Mesothelial cell of epicardium (in vitro differentiated cells): ENCODE measurements around the gene LY6G5C. TPM values are rescaled to one million over a fixed set of nuclear protein-coding genes. Genes with fewer than 3 reads are reported as not detected.

Source experiments
- DNase-seq, 2 experiments: peaks; one replicate each; pipeline ENCODE4 v3.0.0; 2021; ENCODE audit warnings: low spot score in 2 of 2; ENCODE audit not compliant: unreplicated experiment in 2 of 2
- H3K27ac Mint-ChIP-seq: 2 replicates; pipeline ENCODE4 v1.8.0; 2021; ENCODE audit warnings: mixed read lengths
- H3K27me3 Mint-ChIP-seq: 2 replicates; pipeline ENCODE4 v1.8.0; 2021; ENCODE audit warnings: low read depth, mixed read lengths
- H3K36me3 Mint-ChIP-seq: 2 replicates; pipeline ENCODE4 v1.8.0; 2021; ENCODE audit warnings: mixed read lengths
- H3K4me1 Mint-ChIP-seq: 2 replicates; pipeline ENCODE4 v1.8.0; 2021; ENCODE audit warnings: mixed read lengths
- H3K4me3 Mint-ChIP-seq: 2 replicates; pipeline ENCODE4 v1.8.0; 2021; ENCODE audit warnings: mild to moderate bottlenecking, moderate library complexity, mixed read lengths
- H3K9me3 Mint-ChIP-seq: 2 replicates; pipeline ENCODE4 v1.8.0; 2021; ENCODE audit warnings: mixed read lengths
- CTCF ChIP-seq: fragments of 200-600 bp; sonication (generic); IDR thresholded peaks from one replicate; pipeline ENCODE4 v1.5.0; 2021; ENCODE audit warnings: antibody characterized with exemption; ENCODE audit not compliant: unreplicated experiment
- microRNA-seq: library from miRNA; unstranded; fragments of <30 nt; microRNA quantifications from one replicate; pipeline ENCODE4 v1.2.0, GENCODE V29; 2021; ENCODE audit warnings: inconsistent platforms, mixed read lengths
- total RNA-seq: library from RNA; stranded (reverse); gene quantifications from 3 replicates; pipeline ENCODE4 v1.2.1, GENCODE V29; 2021

The LY6G5C gene
- total RNA-seq, 1 donor from 2014 or later = 1.5 TPM

GRCh38 chr6:31631209-31631608 is 49.7 kb downstream of the LY6G5C start:
- no peak for TF ChIP-seq CTCF
- no peaks in the 10 kb centered on the region for H3K4me1 Mint-ChIP-seq
- no peaks in the 10 kb centered on the region for H3K9me3 Mint-ChIP-seq
- DNase-seq = no peak
- no peaks in the 10 kb centered on the region for H3K27me3 Mint-ChIP-seq
- no peak overlapping the region for H3K4me3 Mint-ChIP-seq
- H3K36me3 Mint-ChIP-seq = peaks cover 49% of the 10 kb centered on the region
- no peak overlapping the region for H3K27ac Mint-ChIP-seq

DNA sequence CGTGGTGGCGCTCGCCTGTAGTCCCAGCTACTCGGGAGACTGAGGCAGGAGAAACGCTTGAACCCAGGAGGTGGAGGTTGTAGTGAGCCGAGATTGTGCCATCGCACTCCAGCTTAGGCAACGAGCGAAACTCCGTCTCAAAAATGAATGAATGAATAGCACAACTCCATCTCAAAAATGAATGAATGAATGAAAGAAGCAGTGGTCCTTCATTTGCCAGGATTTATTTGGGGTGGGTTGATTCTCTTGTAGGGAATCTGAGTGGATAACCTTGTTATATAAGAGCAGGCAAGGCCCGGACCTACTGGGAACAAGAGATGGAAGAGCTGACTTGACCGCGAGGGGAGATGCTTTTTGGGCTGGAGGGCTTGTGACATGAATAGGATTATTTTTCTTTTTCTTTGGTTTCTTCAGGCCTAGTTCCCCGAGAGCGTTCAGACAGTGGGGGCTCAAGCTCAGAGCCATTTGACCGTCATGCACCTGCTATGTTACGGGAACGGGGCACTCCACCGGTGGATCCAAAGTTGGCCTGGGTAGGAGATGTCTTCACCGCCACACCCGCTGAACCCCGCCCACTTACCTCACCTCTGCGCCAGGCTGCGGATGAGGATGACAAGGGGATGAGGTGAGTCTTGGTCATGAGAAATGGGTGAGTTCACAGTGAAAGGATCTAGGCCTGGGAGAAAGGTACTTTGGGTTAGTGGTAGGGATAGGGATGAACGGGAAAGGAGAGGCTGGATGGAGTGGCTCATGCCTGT is 50.5 kb downstream of the LY6G5C start:
- Mint-ChIP-seq H3K4me1 (no peaks in the 10 kb centered on the region), H3K27ac (no peak overlapping the region), H3K36me3 (peaks cover 51% of the 10 kb centered on the region), H3K27me3 (no peaks in the 10 kb centered on the region), H3K9me3 (no peaks in the 10 kb centered on the region), H3K4me3 (no peak overlapping the region)
- no peak for TF ChIP-seq CTCF
- DNase-seq = no peak

GRCh38 chr6:31629014-31629413 is 51.9 kb downstream of the LY6G5C start:
- Mint-ChIP-seq H3K27me3 (no peaks in the 10 kb centered on the region), H3K27ac (no peak overlapping the region), H3K4me3 (no peak overlapping the region), H3K36me3 (peaks cover 52% of the 10 kb centered on the region), H3K9me3 (no peaks in the 10 kb centered on the region), H3K4me1 (no peaks in the 10 kb centered on the region)
- DNase-seq = no peak
- no peak for TF ChIP-seq CTCF

GRCh38 chr6:31627690-31628287 is 53.1 kb downstream of the LY6G5C start:
- H3K27me3 Mint-ChIP-seq = no peaks in the 10 kb centered on the region
- no peaks in the 10 kb centered on the region for H3K9me3 Mint-ChIP-seq
- H3K27ac Mint-ChIP-seq = no peak overlapping the region
- peaks cover 7% of the 10 kb centered on the region for H3K4me1 Mint-ChIP-seq
- TF ChIP-seq CTCF = no peak
- peaks cover 53% of the 10 kb centered on the region for H3K36me3 Mint-ChIP-seq
- no peak overlapping the region for H3K4me3 Mint-ChIP-seq
- DNase-seq = no peak

- no peak for DNase-seq
- Mint-ChIP-seq H3K27me3 (no peaks in the 10 kb centered on the region), H3K36me3 (peaks cover 54% of the 10 kb centered on the region), H3K4me3 (no peak overlapping the region), H3K9me3 (no peaks in the 10 kb centered on the region), H3K4me1 (peaks cover 16% of the 10 kb centered on the region), H3K27ac (no peak overlapping the region)
- TF ChIP-seq CTCF = no peak
These were observed 53.9 kb downstream of the LY6G5C start for GRCh38 chr6:31626952-31627351.

Small RNAs within 50 kb of the gene (microRNA-seq; reads per million reads assigned to microRNA genes)
- 2.9 reads per million, percentile 3 among the genes with 10 or more reads in this experiment for gene MIR4646
- gene MIR6832 = 3.2 reads per million, percentile 6 among the genes with 10 or more reads in this experiment

Other genes with a start within 250 kb of the LY6G5C start
- gene MICB, start 182.9 kb downstream of the LY6G5C start, total RNA-seq = 0.31 TPM in 1 of 3 replicates, not detected in the others
- gene MCCD1, start 152.1 kb downstream of the LY6G5C start, total RNA-seq = not detected in 3 replicates
- gene DDX39B, start 139.1 kb downstream of the LY6G5C start, total RNA-seq = 635 to 649 TPM (median 647 TPM) in 3 replicates
- gene ATP6V1G2, start 134.5 kb downstream of the LY6G5C start, total RNA-seq = 2.2 to 2.7 TPM (median 2.5 TPM) in 3 replicates
- gene NFKBIL1, start 133.5 kb downstream of the LY6G5C start, total RNA-seq = 27.7 to 28.2 TPM (median 28.1 TPM) in 3 replicates
- gene LTA, start 108.8 kb downstream of the LY6G5C start, total RNA-seq = 0.16 to 0.18 TPM in 2 of 3 replicates, not detected in the other
- 0.52 to 0.60 TPM (median 0.60 TPM) in 3 replicates for gene TNF, start 105.5 kb downstream of the LY6G5C start, total RNA-seq
- 0.32 TPM in 1 of 3 replicates, not detected in the others for gene LTB, start 98.6 kb downstream of the LY6G5C start, total RNA-seq
- gene LST1, start 94.8 kb downstream of the LY6G5C start, total RNA-seq = 0.60 to 0.77 TPM in 2 of 3 replicates, not detected in the other
- gene NCR3, start 88.1 kb downstream of the LY6G5C start, total RNA-seq = not detected in 3 replicates
- gene AIF1, start 65.8 kb downstream of the LY6G5C start, total RNA-seq = 5.1 to 6.0 TPM (median 5.1 TPM) in 3 replicates
- 273 to 290 TPM (median 288 TPM) in 3 replicates for gene PRRC2A, start 60.4 kb downstream of the LY6G5C start, total RNA-seq
- gene BAG6, start 28.4 kb downstream of the LY6G5C start, total RNA-seq = 327 to 338 TPM (median 338 TPM) in 3 replicates
- 2.4 to 3.4 TPM (median 3.1 TPM) in 3 replicates for gene APOM, start 25.2 kb downstream of the LY6G5C start, total RNA-seq
- 19.0 to 19.3 TPM (median 19.2 TPM) in 3 replicates for gene C6orf47, start 20.3 kb downstream of the LY6G5C start, total RNA-seq
- gene GPANK1, start 16.1 kb downstream of the LY6G5C start, total RNA-seq = 12.7 to 14.8 TPM (median 14.3 TPM) in 3 replicates
- 155 to 157 TPM (median 157 TPM) in 3 replicates for gene CSNK2B, start 15.0 kb downstream of the LY6G5C start, total RNA-seq
- 34.2 to 37.5 TPM (median 36.5 TPM) in 3 replicates for gene LY6G5B, start 11.1 kb downstream of the LY6G5C start, total RNA-seq
- 54.1 to 55.4 TPM (median 54.6 TPM) in 3 replicates for gene ABHD16A, start 22.3 kb upstream of the LY6G5C start, total RNA-seq
- not detected in 3 replicates for gene LY6G6F, start 25.8 kb upstream of the LY6G5C start, total RNA-seq
- 0.67 to 1.8 TPM (median 0.82 TPM) in 3 replicates for gene LY6G6D, start 34.3 kb upstream of the LY6G5C start, total RNA-seq
- 0.89 to 1.4 TPM (median 1.3 TPM) in 3 replicates for gene LY6G6C, start 40.7 kb upstream of the LY6G5C start, total RNA-seq
- gene MPIG6B, start 42.3 kb upstream of the LY6G5C start, total RNA-seq = 0.16 to 0.33 TPM (median 0.25 TPM) in 3 replicates
- 142 to 144 TPM (median 143 TPM) in 3 replicates for gene DDAH2, start 48.2 kb upstream of the LY6G5C start, total RNA-seq
- 133 to 139 TPM (median 136 TPM) in 3 replicates for gene CLIC1, start 55.5 kb upstream of the LY6G5C start, total RNA-seq
- gene MSH5, start 58.9 kb upstream of the LY6G5C start, total RNA-seq = 38.6 to 48.2 TPM (median 42.9 TPM) in 3 replicates
- 8.7 to 12.8 TPM (median 11.6 TPM) in 3 replicates for gene SAPCD1, start 81.6 kb upstream of the LY6G5C start, total RNA-seq
- 1.5 to 1.8 TPM (median 1.6 TPM) in 3 replicates for gene VWA7, start 96.3 kb upstream of the LY6G5C start, total RNA-seq
- gene VARS1, start 114.7 kb upstream of the LY6G5C start, total RNA-seq = 82.8 to 90.4 TPM (median 83.8 TPM) in 3 replicates
- gene LSM2, start 125.9 kb upstream of the LY6G5C start, total RNA-seq = 55.8 to 58.2 TPM (median 57.0 TPM) in 3 replicates
- 1.7 to 2.2 TPM (median 2.1 TPM) in 3 replicates for gene HSPA1L, start 134.2 kb upstream of the LY6G5C start, total RNA-seq
- gene HSPA1A, start 134.5 kb upstream of the LY6G5C start, total RNA-seq = 61.3 to 70.1 TPM (median 61.7 TPM) in 3 replicates
- gene HSPA1B, start 146.7 kb upstream of the LY6G5C start, total RNA-seq = 105 to 109 TPM (median 108 TPM) in 3 replicates
- 23.2 to 24.7 TPM (median 24.4 TPM) in 3 replicates for gene NEU1, start 181.8 kb upstream of the LY6G5C start, total RNA-seq
- 0.40 to 0.94 TPM (median 0.66 TPM) in 3 replicates for gene SLC44A4, start 197.9 kb upstream of the LY6G5C start, total RNA-seq
- 127 to 135 TPM (median 129 TPM) in 3 replicates for gene EHMT2, start 216.6 kb upstream of the LY6G5C start, total RNA-seq
- gene ZBTB12, start 221.0 kb upstream of the LY6G5C start, total RNA-seq = 35.3 to 37.1 TPM (median 35.9 TPM) in 3 replicates
- gene C2, start 246.7 kb upstream of the LY6G5C start, total RNA-seq = 1.6 to 2.9 TPM (median 2.7 TPM) in 3 replicates